ENCODE results near the gene SUGCT. TPM values are rescaled to one million over a fixed set of nuclear protein-coding genes. Genes with fewer than 3 reads are reported as not detected.

The SUGCT gene
- total and polyA plus RNA-seq, 10 donors: 1.4 to 13.6 (median 2.5) TPM

DNA sequence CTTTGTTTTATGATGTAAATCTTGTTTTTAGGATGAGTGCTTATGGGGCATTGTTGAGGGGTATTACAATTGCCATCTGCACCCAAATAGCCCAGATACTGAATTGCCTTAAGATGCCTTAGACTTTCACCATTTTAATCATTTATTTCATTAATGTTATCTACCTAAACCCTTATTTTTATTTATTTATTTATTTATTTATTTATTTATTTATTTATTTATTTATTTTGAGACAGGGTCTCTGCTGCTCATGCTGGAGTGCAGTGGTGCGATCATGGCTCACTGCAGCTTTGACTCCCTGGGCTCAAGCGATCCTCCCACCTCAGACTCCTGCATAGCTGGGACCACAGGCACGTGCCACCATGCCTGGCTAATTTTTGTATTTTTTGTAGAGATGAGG lies 560.2 kb downstream of the SUGCT start:
- intact Hi-C loops (cut with DNase I; ENCODE audit: low total_unique reads): no loop called here

DNA sequence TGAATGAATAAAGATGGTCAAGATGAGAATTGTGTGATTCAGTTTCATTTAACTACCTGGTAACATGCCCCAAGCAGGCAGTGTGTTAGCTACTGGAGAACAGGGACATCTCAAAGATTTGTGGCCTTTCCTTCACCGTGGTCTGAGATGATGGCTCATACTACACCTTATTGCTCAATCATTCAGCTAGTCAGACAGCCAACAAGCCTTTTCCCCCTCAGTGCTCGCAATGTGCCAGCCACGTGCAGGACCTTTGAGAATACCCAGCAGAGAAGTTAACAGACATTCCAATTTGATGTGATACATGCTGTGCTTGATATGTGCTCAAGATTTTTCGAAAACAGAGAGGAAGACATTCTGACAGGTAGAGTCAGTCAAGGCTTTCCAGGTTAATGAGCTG lies 562.8 kb downstream of the SUGCT start:
- DNase-seq: no peak
- H3K27me3 ChIP-seq (replicated peaks in 1 of 7): no peaks in the 10 kb centered on the region
- no peak for TF ChIP-seq POLR2AphosphoS5 (IDR thresholded peaks at IDR 0.05)
- no peak for TF ChIP-seq POLR2A (IDR thresholded peaks at IDR 0.05)
- TF ChIP-seq, protein P1, sequence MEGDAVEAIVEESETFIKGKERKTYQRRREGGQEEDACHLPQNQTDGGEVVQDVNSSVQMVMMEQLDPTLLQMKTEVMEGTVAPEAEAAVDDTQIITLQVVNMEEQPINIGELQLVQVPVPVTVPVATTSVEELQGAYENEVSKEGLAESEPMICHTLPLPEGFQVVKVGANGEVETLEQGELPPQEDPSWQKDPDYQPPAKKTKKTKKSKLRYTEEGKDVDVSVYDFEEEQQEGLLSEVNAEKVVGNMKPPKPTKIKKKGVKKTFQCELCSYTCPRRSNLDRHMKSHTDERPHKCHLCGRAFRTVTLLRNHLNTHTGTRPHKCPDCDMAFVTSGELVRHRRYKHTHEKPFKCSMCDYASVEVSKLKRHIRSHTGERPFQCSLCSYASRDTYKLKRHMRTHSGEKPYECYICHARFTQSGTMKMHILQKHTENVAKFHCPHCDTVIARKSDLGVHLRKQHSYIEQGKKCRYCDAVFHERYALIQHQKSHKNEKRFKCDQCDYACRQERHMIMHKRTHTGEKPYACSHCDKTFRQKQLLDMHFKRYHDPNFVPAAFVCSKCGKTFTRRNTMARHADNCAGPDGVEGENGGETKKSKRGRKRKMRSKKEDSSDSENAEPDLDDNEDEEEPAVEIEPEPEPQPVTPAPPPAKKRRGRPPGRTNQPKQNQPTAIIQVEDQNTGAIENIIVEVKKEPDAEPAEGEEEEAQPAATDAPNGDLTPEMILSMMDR (IDR thresholded peaks at IDR 0.05 in 8 of 11, conservative IDR thresholded peaks at IDR 0.05 in 3 of 11): no peak
- no peak overlapping the region for H3K4me3 ChIP-seq
- H3K9me3 ChIP-seq: no peaks in the 10 kb centered on the region
- H3K27ac ChIP-seq: no peak overlapping the region
- intact Hi-C loops (cut with DNase I; ENCODE audit: low total_unique reads): no loop called here
- H3K4me1 ChIP-seq: peaks cover 0 to 11% (median 0%) of the 10 kb centered on the region in 6 donors
- H3K36me3 ChIP-seq: no peaks in the 10 kb centered on the region
- 78 to 95% (median 85%) methylated on average over 4 of the region's 4 CpGs for WGBS, 5 donors

More for the DNA sequence above, 560.2 kb downstream of the SUGCT start:
- no peaks in the 10 kb centered on the region for H3K9me3 ChIP-seq
- H3K27me3 ChIP-seq (replicated peaks in 1 of 7): no peaks in the 10 kb centered on the region
- no peak overlapping the region for H3K27ac ChIP-seq
- H3K4me3 ChIP-seq: no peak overlapping the region
- WGBS, 5 donors: 90 to 97% (median 91%) methylated on average over 3 of the region's 3 CpGs
- TF ChIP-seq POLR2A (IDR thresholded peaks at IDR 0.05): no peak
- TF ChIP-seq, protein P1 (IDR thresholded peaks at IDR 0.05 in 8 of 11, conservative IDR thresholded peaks at IDR 0.05 in 3 of 11): no peak
- TF ChIP-seq POLR2AphosphoS5 (IDR thresholded peaks at IDR 0.05): no peak
- no peaks in the 10 kb centered on the region for H3K36me3 ChIP-seq
- no peaks in the 10 kb centered on the region for H3K4me1 ChIP-seq
- no peak for DNase-seq

DNA sequence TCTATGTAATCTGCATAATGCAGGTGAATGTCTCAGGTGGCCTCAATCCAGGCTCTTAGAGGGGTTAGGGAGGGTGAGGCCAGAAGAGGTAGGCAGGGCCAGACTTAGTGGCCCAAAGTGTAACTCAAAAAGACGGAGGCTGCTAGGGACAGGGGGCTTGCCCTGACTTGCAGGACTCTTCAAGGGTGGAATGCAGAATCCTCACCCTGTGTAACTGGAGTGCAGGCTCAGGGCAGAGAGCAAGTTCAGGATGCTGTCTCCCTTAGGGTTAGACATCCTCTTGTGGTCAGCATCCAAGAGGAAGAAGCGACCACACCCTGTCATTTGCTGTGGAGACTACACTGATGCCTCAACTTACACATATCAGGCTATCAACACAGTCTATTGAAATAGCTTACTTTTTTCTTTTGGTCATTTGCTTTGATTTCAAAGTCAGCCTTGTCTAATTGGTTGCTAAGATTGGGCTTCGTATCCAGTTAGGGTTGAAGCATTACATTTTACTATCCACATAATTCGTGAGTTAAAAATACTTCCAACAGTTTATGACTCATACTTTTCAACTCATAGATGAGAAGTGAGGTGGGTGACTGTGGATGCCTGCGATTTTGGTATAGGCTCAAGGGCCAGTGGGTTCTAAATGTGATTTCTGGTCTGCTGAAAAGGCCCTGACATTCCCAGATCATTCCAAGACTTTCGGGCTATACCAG lies 563.6 kb downstream of the SUGCT start:
- TF ChIP-seq POLR2A (IDR thresholded peaks at IDR 0.05) (no peak), POLR2AphosphoS5 (IDR thresholded peaks at IDR 0.05) (no peak)
- TF ChIP-seq, protein P1 (IDR thresholded peaks at IDR 0.05 in 8 of 11, conservative IDR thresholded peaks at IDR 0.05 in 3 of 11): no peak
- intact Hi-C loops (cut with DNase I; ENCODE audit: low total_unique reads): no loop called here
- no peaks in the 10 kb centered on the region for H3K9me3 ChIP-seq
- H3K27me3 ChIP-seq (replicated peaks in 1 of 7): no peaks in the 10 kb centered on the region
- 84 to 93% (median 89%) methylated on average over 6 of the region's 6 CpGs for WGBS, 5 donors
- no peak overlapping the region for H3K27ac ChIP-seq
- no peak for DNase-seq
- H3K4me3 ChIP-seq: no peak overlapping the region
- no peaks in the 10 kb centered on the region for H3K36me3 ChIP-seq
- H3K4me1 ChIP-seq: peaks cover 0 to 11% (median 0%) of the 10 kb centered on the region in 6 donors

DNA sequence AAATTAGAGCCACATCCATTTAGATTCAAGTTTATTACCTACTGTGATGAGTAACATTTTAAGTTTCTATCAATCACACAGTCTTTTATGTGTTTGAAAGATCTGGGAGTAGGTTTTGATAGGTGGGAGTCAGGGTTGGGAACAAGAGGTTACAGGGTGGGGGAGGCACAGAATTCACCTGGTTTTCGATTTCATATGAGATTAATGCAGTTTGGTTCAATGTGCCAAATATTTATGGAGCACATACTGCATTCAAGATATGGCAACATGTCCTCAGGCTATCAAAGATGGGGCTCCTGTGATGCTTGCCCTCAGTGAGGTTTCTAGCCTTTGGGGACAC lies 564.1 kb downstream of the SUGCT start:
- no peaks in the 10 kb centered on the region for H3K36me3 ChIP-seq
- WGBS, 5 donors: 71 to 88% (median 76%) methylated on average over 1 of the region's 1 CpG
- H3K4me3 ChIP-seq: no peak overlapping the region
- peaks cover 0 to 11% (median 0%) of the 10 kb centered on the region in 6 donors for H3K4me1 ChIP-seq
- intact Hi-C loops (cut with DNase I; ENCODE audit: low total_unique reads): no loop called here
- H3K27ac ChIP-seq: no peak overlapping the region
- H3K27me3 ChIP-seq (replicated peaks in 1 of 7): no peaks in the 10 kb centered on the region
- H3K9me3 ChIP-seq: no peaks in the 10 kb centered on the region
- DNase-seq: no peak
- TF ChIP-seq, protein P1 (IDR thresholded peaks at IDR 0.05 in 8 of 11, conservative IDR thresholded peaks at IDR 0.05 in 3 of 11): no peak
- no peak for TF ChIP-seq POLR2A (IDR thresholded peaks at IDR 0.05)
